Measurements from ENCODE around the gene MGLL. TPM values are rescaled to one million over a fixed set of nuclear protein-coding genes. Genes with fewer than 3 reads are reported as not detected.

Gene MGLL
- total and polyA plus RNA-seq, 4 donors: 25.5 to 48.6 (median 37.9) TPM

GRCh38 chr3:127755305-127755681 lies 67.0 kb downstream of the MGLL start:
- Histone ChIP-seq H3K27ac (ENCODE audit: low read depth, low read length) (no peak overlapping the region), H3K27me3 (ENCODE audit: control insufficient read depth, insufficient read depth, low read length) (no peaks in the 10 kb centered on the region)

GRCh38 chr3:127754411-127755304 lies 67.7 kb downstream of the MGLL start:
- H3K9me3 ChIP-seq (ENCODE audit: control insufficient read depth, insufficient read depth, low read length): no peaks in the 10 kb centered on the region
- H3K36me3 ChIP-seq (ENCODE audit: control insufficient read depth, insufficient read depth, low read length): peaks cover 5% of the 10 kb centered on the region
- H3K4me1 ChIP-seq (ENCODE audit: control insufficient read depth, insufficient read depth, low read length): peaks cover 23% of the 10 kb centered on the region
- WGBS (ENCODE audit: insufficient coverage): 85% methylated on average over 28 of the region's 34 CpGs
- H3K27ac ChIP-seq (ENCODE audit: low read depth, low read length): no peak overlapping the region
- no peak overlapping the region for H3K4me3 ChIP-seq (ENCODE audit: low read depth, low read length)
- no peak for DNase-seq (ENCODE audit: low read depth in 4 of 6, low spot score in 6 of 6)
- H3K27me3 ChIP-seq (ENCODE audit: control insufficient read depth, insufficient read depth, low read length): no peaks in the 10 kb centered on the region

More at GRCh38 chr3:127755305-127755681, 67.0 kb downstream of the MGLL start:
- no peaks in the 10 kb centered on the region for H3K9me3 ChIP-seq (ENCODE audit: control insufficient read depth, insufficient read depth, low read length)
- no peak for DNase-seq (ENCODE audit: low read depth in 4 of 6, low spot score in 6 of 6)
- H3K4me3 ChIP-seq (ENCODE audit: low read depth, low read length): no peak overlapping the region
- WGBS (ENCODE audit: insufficient coverage): 98% methylated on average over 8 of the region's 12 CpGs
- peaks cover 22% of the 10 kb centered on the region for H3K4me1 ChIP-seq (ENCODE audit: control insufficient read depth, insufficient read depth, low read length)
- H3K36me3 ChIP-seq (ENCODE audit: control insufficient read depth, insufficient read depth, low read length): peaks cover 6% of the 10 kb centered on the region

GRCh38 chr3:127753898-127754410 lies 68.4 kb downstream of the MGLL start:
- Histone ChIP-seq H3K27ac (ENCODE audit: low read depth, low read length) (no peak overlapping the region), H3K36me3 (ENCODE audit: control insufficient read depth, insufficient read depth, low read length) (peaks cover 5% of the 10 kb centered on the region), H3K27me3 (ENCODE audit: control insufficient read depth, insufficient read depth, low read length) (no peaks in the 10 kb centered on the region), H3K9me3 (ENCODE audit: control insufficient read depth, insufficient read depth, low read length) (no peaks in the 10 kb centered on the region), H3K4me3 (ENCODE audit: low read depth, low read length) (no peak overlapping the region), H3K4me1 (ENCODE audit: control insufficient read depth, insufficient read depth, low read length) (peaks cover 30% of the 10 kb centered on the region)
- DNase-seq (ENCODE audit: low read depth in 4 of 6, low spot score in 6 of 6): no peak
- WGBS (ENCODE audit: insufficient coverage): 82% methylated on average over 5 of the region's 8 CpGs

GRCh38 chr3:127753338-127753737 lies 69.0 kb downstream of the MGLL start:
- no peak for DNase-seq (ENCODE audit: low read depth in 4 of 6, low spot score in 6 of 6)
- Histone ChIP-seq H3K27ac (ENCODE audit: low read depth, low read length) (no peak overlapping the region), H3K9me3 (ENCODE audit: control insufficient read depth, insufficient read depth, low read length) (no peaks in the 10 kb centered on the region), H3K27me3 (ENCODE audit: control insufficient read depth, insufficient read depth, low read length) (no peaks in the 10 kb centered on the region), H3K4me3 (ENCODE audit: low read depth, low read length) (no peak overlapping the region), H3K4me1 (ENCODE audit: control insufficient read depth, insufficient read depth, low read length) (peaks cover 36% of the 10 kb centered on the region), H3K36me3 (ENCODE audit: control insufficient read depth, insufficient read depth, low read length) (peaks cover 5% of the 10 kb centered on the region)
- 90% methylated on average over 7 of the region's 7 CpGs for WGBS (ENCODE audit: insufficient coverage)

- Histone ChIP-seq H3K27me3 (ENCODE audit: control insufficient read depth, insufficient read depth, low read length) (no peaks in the 10 kb centered on the region), H3K36me3 (ENCODE audit: control insufficient read depth, insufficient read depth, low read length) (peaks cover 5% of the 10 kb centered on the region), H3K4me1 (ENCODE audit: control insufficient read depth, insufficient read depth, low read length) (peaks cover 51% of the 10 kb centered on the region), H3K27ac (ENCODE audit: low read depth, low read length) (no peak overlapping the region), H3K9me3 (ENCODE audit: control insufficient read depth, insufficient read depth, low read length) (no peaks in the 10 kb centered on the region), H3K4me3 (ENCODE audit: low read depth, low read length) (no peak overlapping the region)
- DNase-seq (ENCODE audit: low read depth in 4 of 6, low spot score in 6 of 6): no peak
- 96% methylated on average over 2 of the region's 4 CpGs for WGBS (ENCODE audit: insufficient coverage)
Observed at GRCh38 chr3:127751782-127752181, 70.5 kb downstream of the MGLL start.

- Histone ChIP-seq H3K4me3 (ENCODE audit: low read depth, low read length) (no peak overlapping the region), H3K4me1 (ENCODE audit: control insufficient read depth, insufficient read depth, low read length) (peaks cover 57% of the 10 kb centered on the region), H3K27me3 (ENCODE audit: control insufficient read depth, insufficient read depth, low read length) (no peaks in the 10 kb centered on the region), H3K27ac (ENCODE audit: low read depth, low read length) (no peak overlapping the region), H3K36me3 (ENCODE audit: control insufficient read depth, insufficient read depth, low read length) (peaks cover 5% of the 10 kb centered on the region), H3K9me3 (ENCODE audit: control insufficient read depth, insufficient read depth, low read length) (no peaks in the 10 kb centered on the region)
- no peak for DNase-seq (ENCODE audit: low read depth in 4 of 6, low spot score in 6 of 6)
- 89% methylated on average over 6 of the region's 8 CpGs for WGBS (ENCODE audit: insufficient coverage)
Observed at GRCh38 chr3:127751163-127751621, 71.1 kb downstream of the MGLL start.

- peaks cover 64% of the 10 kb centered on the region for H3K4me1 ChIP-seq (ENCODE audit: control insufficient read depth, insufficient read depth, low read length)
- peaks cover 5% of the 10 kb centered on the region for H3K36me3 ChIP-seq (ENCODE audit: control insufficient read depth, insufficient read depth, low read length)
- peak in 1 of 6 donors; percentile 52 for DNase-seq (ENCODE audit: low read depth in 4 of 6, low spot score in 6 of 6)
- no peaks in the 10 kb centered on the region for H3K9me3 ChIP-seq (ENCODE audit: control insufficient read depth, insufficient read depth, low read length)
- no peaks in the 10 kb centered on the region for H3K27me3 ChIP-seq (ENCODE audit: control insufficient read depth, insufficient read depth, low read length)
- H3K27ac ChIP-seq (ENCODE audit: low read depth, low read length): no peak overlapping the region
- H3K4me3 ChIP-seq (ENCODE audit: low read depth, low read length): no peak overlapping the region
- 55% methylated on average over 2 of the region's 12 CpGs for WGBS (ENCODE audit: insufficient coverage)
Observed at GRCh38 chr3:127750226-127751031, 71.9 kb downstream of the MGLL start.

- H3K27me3 ChIP-seq (ENCODE audit: control insufficient read depth, insufficient read depth, low read length): no peaks in the 10 kb centered on the region
- WGBS (ENCODE audit: insufficient coverage): 92% methylated on average over 6 of the region's 7 CpGs
- no peak overlapping the region for H3K4me3 ChIP-seq (ENCODE audit: low read depth, low read length)
- H3K9me3 ChIP-seq (ENCODE audit: control insufficient read depth, insufficient read depth, low read length): no peaks in the 10 kb centered on the region
- H3K36me3 ChIP-seq (ENCODE audit: control insufficient read depth, insufficient read depth, low read length): peaks cover 5% of the 10 kb centered on the region
- no peak overlapping the region for H3K27ac ChIP-seq (ENCODE audit: low read depth, low read length)
- peaks cover 64% of the 10 kb centered on the region for H3K4me1 ChIP-seq (ENCODE audit: control insufficient read depth, insufficient read depth, low read length)
- no peak for DNase-seq (ENCODE audit: low read depth in 4 of 6, low spot score in 6 of 6)
Observed at GRCh38 chr3:127749787-127750225, 72.5 kb downstream of the MGLL start.

GRCh38 chr3:127749361-127749760 lies 73.0 kb downstream of the MGLL start:
- Histone ChIP-seq H3K9me3 (ENCODE audit: control insufficient read depth, insufficient read depth, low read length) (no peaks in the 10 kb centered on the region), H3K4me1 (ENCODE audit: control insufficient read depth, insufficient read depth, low read length) (peaks cover 64% of the 10 kb centered on the region), H3K4me3 (ENCODE audit: low read depth, low read length) (no peak overlapping the region), H3K27ac (ENCODE audit: low read depth, low read length) (no peak overlapping the region), H3K36me3 (ENCODE audit: control insufficient read depth, insufficient read depth, low read length) (peaks cover 2% of the 10 kb centered on the region), H3K27me3 (ENCODE audit: control insufficient read depth, insufficient read depth, low read length) (no peaks in the 10 kb centered on the region)
- no peak for DNase-seq (ENCODE audit: low read depth in 4 of 6, low spot score in 6 of 6)
- WGBS (ENCODE audit: insufficient coverage): 88% methylated on average over 1 of the region's 3 CpGs

All from spinal cord (tissue), 10 donors.